NCI-H2196 treated with DMSO at 0.1 percent for 48 hours (cell line): ENCODE results near the gene DEDD2.

Experiments
- DNase-seq: peaks from one replicate; lab custom pipeline; 2025; ENCODE audit not compliant: unreplicated experiment; lab: John Stamatoyannopoulos, UW

DEDD2 gene

DNA sequence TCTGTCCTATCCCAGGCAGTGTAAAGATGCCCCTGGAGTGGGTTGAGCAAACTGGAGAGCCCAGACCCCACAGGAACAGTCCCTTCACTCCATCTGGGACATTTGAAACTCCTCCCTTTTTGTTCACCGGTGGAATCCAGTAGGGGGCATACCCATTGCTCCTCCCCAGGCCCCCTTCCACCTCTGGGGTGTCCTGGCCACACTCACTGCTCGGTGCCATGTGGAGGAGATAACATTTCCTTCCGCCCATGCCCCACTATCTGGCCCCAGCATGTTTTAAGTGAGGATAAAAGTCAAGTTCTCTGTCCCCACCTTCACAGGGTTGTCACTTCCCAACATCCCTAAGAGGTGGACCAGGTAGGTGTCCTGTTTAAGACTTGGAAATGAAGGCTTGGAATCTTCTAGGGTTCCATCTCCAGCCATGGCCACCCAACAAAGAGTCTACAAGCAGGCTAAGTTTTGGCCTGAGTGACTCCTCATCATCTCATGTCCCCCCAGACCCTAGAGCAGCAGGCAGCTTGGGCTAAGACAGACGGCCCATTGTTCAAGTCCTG, 11.9 kb upstream of the DEDD2 start:
- no peak for DNase-seq

DNA sequence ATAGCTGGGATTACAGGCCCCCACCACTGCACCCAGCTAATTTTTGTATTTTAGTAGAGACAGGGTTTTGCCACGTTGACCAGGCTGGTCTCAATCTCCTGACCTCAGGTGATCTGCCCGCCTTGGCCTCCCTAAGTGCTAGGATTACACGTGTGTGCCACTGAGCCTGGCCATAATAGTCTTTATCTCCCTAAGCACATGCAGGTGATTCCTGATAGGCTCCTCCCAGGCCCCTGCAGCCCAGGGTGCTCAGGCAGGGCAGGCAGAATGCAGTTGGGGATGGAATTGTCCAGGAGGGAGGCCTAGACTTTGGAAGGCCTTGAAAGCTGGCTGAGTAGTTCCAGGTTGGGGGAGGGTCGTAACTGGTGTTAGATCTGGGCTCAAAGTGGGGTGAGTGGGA, 11.2 kb upstream of the DEDD2 start:
- DNase-seq = no peak

DNA sequence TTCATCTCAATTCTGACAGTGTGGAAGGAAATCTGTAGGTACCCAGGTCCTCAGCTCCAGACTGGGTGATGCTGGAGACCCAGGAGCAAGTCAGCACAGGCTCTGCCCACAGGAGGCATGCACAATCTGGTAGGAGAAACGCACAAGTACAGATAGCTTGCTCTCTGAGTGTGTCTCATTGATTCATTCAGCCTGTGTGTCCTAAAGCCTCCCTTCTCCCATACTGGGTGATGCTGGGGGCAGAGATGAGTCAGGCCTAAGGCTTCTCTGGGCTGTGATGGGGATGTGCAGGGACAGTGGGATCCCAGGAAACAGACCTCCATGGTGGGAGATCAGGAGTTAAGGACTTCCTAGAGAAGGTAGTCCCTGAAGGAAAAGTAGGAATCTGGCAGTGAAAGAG, 9.4 kb upstream of the DEDD2 start:
- no peak for DNase-seq

DNA sequence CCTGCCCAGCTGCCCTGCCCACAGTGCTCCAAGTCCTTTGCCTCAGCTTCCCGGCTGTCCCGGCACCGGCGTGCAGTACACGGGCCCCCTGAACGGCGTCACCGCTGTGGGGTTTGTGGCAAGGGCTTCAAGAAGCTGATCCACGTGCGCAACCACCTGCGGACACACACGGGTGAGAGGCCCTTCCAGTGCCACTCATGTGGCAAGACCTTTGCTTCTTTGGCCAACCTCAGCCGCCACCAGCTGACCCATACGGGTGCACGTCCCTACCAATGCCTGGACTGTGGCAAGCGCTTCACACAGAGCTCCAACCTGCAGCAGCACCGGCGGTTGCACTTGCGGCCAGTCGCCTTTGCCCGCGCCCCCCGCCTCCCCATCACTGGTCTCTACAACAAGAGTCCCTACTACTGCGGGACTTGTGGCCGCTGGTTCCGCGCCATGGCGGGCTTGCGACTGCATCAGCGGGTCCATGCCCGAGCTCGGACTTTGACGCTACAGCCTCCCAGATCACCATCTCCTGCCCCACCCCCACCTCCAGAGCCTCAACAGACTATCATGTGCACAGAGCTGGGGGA, 8.3 kb upstream of the DEDD2 start:
- no peak for DNase-seq

DNA sequence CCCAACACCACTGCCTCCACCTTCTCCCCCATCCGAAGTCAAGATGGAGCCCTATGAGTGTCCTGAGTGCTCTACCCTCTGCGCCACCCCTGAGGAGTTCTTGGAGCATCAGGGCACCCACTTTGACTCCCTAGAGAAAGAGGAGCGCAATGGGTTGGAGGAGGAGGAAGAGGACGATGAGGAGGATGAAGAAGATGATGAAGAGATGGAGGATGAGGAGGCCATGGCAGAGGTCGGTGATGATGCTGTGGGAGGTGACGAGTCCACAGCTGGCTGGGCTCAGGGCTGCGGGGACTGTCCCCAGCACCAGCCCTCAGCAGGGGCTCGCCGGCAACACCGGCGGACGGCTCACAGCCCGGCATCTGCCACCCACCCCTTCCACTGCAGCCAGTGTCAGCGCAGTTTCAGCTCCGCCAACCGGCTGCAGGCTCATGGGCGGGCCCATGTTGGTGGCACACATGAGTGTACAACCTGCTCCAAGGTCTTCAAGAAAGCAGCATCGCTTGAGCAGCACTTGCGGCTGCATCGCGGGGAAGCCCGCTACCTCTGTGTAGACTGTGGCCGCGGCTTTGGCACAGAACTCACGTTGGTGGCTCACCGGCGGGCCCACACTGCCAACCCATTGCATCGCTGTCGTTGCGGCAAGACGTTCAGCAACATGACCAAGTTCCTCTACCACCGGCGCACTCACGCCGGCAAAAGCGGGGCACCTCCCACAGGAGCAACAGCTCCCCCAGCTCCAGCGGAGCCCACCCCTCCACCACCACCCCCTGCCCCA, 7.7 kb upstream of the DEDD2 start:
- DNase-seq = no peak

DNA sequence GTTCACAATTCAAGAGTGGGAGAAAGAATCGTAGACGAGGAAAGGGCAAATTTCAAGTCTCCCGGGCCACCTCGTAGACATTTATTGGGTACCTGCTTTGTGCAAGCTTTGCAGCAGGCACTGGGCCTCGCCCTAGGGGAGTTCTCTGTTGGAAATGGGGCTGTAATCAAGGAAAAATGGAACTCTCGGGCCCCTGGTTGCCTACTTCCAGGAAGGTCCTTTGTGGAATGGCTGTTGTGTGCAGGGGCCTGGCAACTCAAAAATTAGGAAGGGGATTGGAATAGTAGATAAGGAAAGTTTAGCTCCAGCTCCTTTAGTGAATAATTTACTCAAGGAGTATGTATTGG, 3.2 kb upstream of the DEDD2 start:
- no peak for DNase-seq

DNA sequence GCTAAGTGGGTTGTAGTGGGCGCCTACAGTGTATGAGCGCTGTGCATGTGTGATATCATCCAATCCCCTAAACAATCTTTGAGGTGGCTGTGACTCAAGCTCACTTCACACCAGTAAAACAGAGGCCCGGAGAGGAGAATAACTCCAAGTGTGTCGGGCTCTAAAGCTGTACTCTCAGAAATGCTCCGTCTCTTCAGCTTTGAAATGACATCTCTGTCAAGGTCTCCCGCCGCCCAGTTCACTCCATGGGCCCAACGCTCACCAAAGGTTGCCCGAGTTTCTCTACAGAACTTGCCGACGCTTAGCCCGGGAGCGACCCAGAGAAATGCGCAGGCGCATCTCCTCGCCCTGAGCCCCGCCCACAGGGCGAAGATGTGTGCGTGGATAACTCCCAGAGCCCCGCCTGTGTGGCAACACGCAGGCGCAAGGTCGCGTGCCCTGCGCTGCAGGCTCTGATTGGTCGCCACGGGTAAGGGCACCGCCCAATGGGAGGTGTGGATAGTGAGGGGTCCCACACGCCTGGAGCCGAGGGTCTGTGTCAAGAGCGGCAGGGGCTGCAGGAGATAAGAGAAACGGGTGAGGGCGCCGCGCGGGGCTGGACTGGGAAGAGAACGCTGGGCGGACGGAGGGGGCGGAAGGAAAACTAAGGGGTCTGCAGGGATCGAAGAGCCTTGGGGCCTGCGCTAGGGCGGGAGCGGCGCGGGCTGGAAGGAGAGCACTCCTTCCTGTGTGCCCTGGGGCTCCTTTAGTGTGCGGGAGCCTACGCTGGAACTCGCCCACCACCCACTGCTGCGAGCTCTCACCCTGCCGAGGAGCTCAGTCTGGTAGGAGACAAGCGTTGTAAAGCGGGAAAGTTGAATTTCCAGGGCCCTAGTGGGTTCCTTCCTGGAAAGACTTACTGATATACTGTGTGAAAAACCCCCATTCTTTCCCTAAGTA, 2.6 kb upstream of the DEDD2 start, which contains the start of gene ZNF526:
ZNF526 (plus strand) TSS at position 501 of the 939 bp plus-strand sequence. CDS start 4,092 bp downstream, outside the sequence.
- DNase-seq = peak; percentile 92

DNA sequence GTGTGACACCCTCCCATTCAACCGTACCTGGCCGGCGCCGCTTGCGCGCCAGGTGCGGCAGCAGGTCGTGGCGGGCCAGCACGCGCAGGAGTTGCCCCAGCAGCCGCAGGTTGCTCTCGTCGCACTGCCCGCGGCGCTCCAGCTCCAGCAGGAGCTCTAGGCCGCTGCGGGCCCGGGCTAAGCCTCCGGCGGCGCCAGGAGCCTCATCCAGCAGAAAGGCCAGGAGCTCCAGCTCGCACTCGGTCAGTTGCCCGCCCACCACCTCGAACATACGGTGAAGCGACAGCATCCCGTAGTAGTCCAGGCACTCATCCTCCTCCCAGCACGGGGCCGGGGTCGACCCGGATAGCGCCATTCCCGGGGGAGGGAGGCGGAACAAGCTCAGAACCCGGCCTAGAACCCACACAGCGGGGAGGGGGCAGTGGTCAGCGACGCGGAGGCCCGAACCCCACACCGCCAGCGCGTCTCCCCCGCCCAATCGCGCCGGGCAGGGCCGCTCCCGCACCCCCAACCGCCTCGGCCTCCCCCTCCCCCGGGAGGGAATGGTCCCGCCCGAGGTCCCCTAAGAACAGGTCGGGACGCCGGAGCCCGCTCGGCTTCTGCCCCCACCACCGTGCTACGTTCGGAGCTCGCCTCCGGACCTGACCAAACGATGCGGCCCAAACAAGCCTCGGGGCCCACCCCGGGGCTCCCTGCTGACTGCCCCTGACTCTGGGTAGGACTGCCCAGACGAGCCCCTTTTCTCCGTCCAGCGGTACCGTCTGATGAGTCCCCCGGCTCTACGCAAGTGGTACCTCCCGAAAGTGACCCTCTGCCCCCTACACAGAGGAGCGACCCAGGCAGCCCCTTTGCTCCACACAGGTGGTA, 591 bp downstream of the DEDD2 start:
- no peak for DNase-seq

- DNase-seq = no peak
Measured at GRCh38 chr19:42214810-42215485, 2.5 kb downstream of the DEDD2 start.

DNA sequence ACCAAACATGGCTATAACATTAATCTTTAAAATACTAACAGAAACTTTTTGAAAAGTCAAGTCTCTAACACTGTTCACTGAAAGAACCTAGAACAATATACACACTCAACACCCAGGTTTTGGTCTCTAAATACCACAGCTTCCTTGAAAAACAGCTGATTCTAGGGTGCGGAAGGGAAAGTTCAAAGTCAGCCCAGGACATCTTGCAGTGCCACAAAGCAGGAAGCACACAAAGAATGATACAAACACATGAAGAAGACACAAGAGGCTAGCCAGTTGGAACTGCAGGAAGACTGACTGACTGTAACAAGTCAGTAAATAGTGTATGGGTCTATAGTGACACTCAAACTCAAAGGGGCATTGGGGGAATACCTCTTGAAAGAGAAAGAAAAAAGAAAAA, 4.6 kb downstream of the DEDD2 start:
- DNase-seq = no peak

GRCh38 chr19:42208612-42209011, 8.9 kb downstream of the DEDD2 start:
- DNase-seq = peak; percentile 53

DNA sequence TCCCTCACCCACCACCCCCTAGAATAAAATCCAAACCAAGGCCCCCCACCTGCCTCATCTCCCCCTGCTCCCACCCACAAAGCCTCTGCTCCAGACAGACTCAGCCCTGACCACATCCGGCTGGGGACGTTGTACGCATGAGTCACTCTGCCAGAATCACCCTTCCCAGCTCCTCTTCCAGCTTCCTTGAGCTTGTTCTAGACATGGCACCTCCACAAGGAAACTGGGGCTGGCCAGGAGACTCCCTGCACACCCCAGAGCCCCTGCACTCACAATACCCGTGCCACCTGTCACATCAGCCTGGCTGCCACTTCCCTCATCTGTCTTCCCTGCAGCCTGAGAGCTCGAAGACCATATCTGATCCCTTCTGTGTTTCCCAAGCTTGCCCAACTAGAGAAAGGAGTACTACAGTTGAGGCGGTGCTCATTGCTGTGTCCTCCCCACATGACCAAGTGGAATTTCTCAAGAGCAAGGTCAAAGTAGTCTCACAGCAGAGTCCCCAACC, 9.7 kb downstream of the DEDD2 start:
- DNase-seq = no peak

- no peak for DNase-seq
Measured at GRCh38 chr19:42206871-42207755, 10.4 kb downstream of the DEDD2 start.

DNA sequence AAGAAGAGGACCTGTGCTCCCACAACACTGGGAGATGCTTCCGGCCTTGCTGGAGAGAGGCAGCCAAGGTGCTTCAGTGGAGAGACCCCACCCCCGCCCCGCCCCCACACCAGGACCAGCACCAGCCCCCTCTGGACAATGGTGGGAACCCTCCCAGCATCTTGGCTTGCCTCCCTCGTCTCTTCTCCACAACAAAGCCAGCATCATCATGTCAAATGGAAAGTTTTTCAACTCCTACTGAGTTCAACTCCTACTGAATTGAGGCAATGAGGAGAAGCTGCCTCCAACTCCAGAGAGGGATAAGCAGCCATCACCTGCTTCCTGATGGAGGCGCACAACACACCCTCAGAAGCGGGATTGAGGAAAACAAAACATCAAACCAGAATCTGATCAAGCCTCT, 12.8 kb downstream of the DEDD2 start:
- no peak for DNase-seq

DNA sequence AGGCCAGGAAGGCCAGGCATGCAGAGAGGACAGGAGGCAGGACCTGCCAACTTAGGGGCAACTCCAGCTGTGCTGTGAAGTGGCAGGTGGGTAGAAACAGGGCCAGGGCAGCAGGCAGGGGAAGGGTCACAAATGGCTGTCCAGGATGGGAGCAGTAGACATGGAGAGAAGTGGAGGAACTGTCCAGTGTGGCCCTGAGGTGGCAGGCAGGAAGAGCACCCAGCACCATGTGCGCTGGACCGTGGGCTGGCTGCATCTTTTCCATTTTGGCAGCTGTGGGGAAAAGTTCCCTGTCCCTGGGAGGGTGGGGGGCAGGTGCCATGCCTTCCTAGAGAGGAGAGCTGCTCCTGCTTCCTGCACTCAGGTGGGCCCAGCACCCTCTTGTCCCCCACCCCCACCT, 13.8 kb downstream of the DEDD2 start:
- no peak for DNase-seq

DNA sequence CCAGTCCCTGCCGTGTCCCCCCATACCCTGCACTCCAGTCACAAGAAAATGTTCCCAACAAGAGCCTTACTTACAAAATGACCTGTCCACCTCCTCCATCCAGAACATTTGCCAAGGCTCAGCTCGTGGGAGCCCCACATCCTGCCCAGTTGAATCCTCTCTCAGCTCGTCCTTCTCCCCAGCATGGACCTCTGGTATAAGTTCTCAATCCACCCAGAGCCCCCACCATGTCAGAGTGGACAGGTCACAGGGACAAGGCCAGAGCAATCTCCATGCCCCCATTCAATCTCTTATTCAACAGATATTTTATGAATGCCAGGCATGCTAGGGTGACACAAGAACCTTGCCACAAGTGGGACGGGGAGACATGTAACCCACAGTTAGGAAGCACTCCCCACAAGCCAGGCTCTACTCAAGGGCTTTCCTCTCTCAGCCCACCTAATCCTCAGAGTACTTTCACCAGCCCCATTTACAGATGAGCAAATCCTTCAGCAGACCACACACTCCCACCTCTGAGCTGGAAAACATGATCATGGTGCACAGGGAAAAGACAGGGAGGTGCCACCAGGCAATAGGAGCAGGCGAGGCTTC, 15.1 kb downstream of the DEDD2 start:
- no peak for DNase-seq

DNA sequence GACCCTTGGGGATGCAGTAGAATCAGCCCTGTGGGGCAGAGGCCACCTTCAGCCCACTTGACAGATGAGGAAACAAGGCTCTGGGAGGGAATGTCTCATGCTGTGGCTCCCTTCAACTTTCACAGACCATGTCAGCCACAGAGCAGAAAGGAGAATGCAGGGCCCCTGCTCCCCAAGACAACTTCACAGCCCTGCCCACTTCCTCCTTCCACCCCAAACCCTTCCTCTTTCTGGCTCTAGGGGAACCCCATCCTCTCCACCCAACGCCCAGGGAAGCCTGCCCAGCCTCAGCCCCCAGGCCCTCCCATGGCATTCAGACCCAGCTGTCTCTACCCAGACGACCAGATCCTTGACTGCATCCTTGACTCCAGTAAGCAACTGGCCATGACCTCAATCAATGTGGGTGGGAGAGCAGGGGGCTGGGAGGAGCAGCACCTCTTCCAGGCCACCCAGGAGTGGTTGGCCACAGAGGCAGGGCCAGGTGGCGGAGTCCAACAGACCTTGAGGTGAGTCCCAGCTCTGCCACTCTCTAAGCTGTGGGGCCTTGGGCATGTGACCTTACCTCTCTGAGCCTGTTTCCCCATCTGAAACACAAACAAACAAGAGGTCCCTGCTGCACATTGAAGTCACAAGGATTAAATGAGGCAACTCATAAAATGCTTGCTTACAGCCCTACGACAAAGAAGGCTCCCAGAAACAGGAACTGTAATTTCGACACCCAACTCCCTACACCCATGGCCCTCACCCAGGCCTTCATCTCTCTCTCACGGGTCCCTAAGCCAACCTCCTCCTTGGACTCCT, 15.8 kb downstream of the DEDD2 start:
- DNase-seq = no peak
